ENCODE data around the gene ZNF23.

- no peak for TF ChIP-seq CTCF (IDR thresholded peaks at IDR 0.05)
- TF ChIP-seq EZH2phosphoT487 (IDR thresholded peaks at IDR 0.05): no peak
- no peak for TF ChIP-seq EZH2 (IDR thresholded peaks at IDR 0.05)
These were observed 29.1 kb downstream of the ZNF23 start for GRCh38 chr16:71432906-71433305.

Measured in neural progenitor cell (in vitro differentiated cells).